ENCODE measurements around the gene ZNF423. TPM values are rescaled to one million over a fixed set of nuclear protein-coding genes. Genes with fewer than 3 reads are reported as not detected.
A peak's percentile ranks its signal among the peaks of the same experiment; 100 is the strongest.

Gene ZNF423
- total RNA-seq, 3 donors from 2014 or later = 0.03 TPM; not detected in 2

- no peaks in the 10 kb centered on the region for H3K9me3 Mint-ChIP-seq
- peaks cover 7% of the 10 kb centered on the region for H3K4me1 Mint-ChIP-seq (ENCODE audit: low read depth)
- peak; percentile 48 for DNase-seq
- H3K36me3 Mint-ChIP-seq (ENCODE audit: insufficient read depth) = no peaks in the 10 kb centered on the region
- peak; percentile 28 to 44 for ATAC-seq
- no peak overlapping the region for H3K4me3 Mint-ChIP-seq
- peaks cover 28% of the 10 kb centered on the region for H3K27me3 Mint-ChIP-seq (ENCODE audit: low read depth)
These were observed 2.5 kb upstream of the ZNF423 start for GRCh38 chr16:49858200-49859124.

GRCh38 chr16:49857423-49858181 is 1.7 kb upstream of the ZNF423 start:
- peak; percentile 22 for DNase-seq
- peak; percentile 3 to 16 for ATAC-seq
- Mint-ChIP-seq H3K27me3 (ENCODE audit: low read depth) (peaks cover 35% of the 10 kb centered on the region), H3K4me3 (peak overlapping the region; percentile 77), H3K36me3 (ENCODE audit: insufficient read depth) (no peaks in the 10 kb centered on the region), H3K4me1 (ENCODE audit: low read depth) (peaks cover 7% of the 10 kb centered on the region), H3K9me3 (no peaks in the 10 kb centered on the region)

GRCh38 chr16:49856672-49857330 is 889 bp upstream of the ZNF423 start:
- H3K27me3 Mint-ChIP-seq (ENCODE audit: low read depth) = peaks cover 42% of the 10 kb centered on the region

GRCh38 chr16:49855280-49855821 is 561 bp downstream of the ZNF423 start:
- DNase-seq (peak; percentile 52), ATAC-seq (peak; percentile 23 to 36)
- Mint-ChIP-seq H3K9me3 (no peaks in the 10 kb centered on the region), H3K36me3 (ENCODE audit: insufficient read depth) (no peaks in the 10 kb centered on the region), H3K4me1 (ENCODE audit: low read depth) (peaks cover 7% of the 10 kb centered on the region), H3K4me3 (peak overlapping the region; percentile 31), H3K27me3 (ENCODE audit: low read depth) (peaks cover 40% of the 10 kb centered on the region)

More at GRCh38 chr16:49856672-49857330, 889 bp upstream of the ZNF423 start:
- ATAC-seq (peak; percentile 13 to 19), DNase-seq (no peak)
- no peaks in the 10 kb centered on the region for H3K9me3 Mint-ChIP-seq
- H3K4me1 Mint-ChIP-seq (ENCODE audit: low read depth) = peaks cover 7% of the 10 kb centered on the region
- no peaks in the 10 kb centered on the region for H3K36me3 Mint-ChIP-seq (ENCODE audit: insufficient read depth)
- H3K4me3 Mint-ChIP-seq = peak overlapping the region; percentile 72

- Mint-ChIP-seq H3K27me3 (ENCODE audit: low read depth) (peaks cover 42% of the 10 kb centered on the region), H3K36me3 (ENCODE audit: insufficient read depth) (no peaks in the 10 kb centered on the region), H3K4me1 (ENCODE audit: low read depth) (peaks cover 7% of the 10 kb centered on the region), H3K9me3 (no peaks in the 10 kb centered on the region), H3K4me3 (no peak overlapping the region)
- peak; percentile 9 to 27 for ATAC-seq
- no peak for DNase-seq
These were observed 1.1 kb downstream of the ZNF423 start for GRCh38 chr16:49854796-49855203.

GRCh38 chr16:49854188-49854795 is 1.6 kb downstream of the ZNF423 start:
- Mint-ChIP-seq H3K36me3 (ENCODE audit: insufficient read depth) (no peaks in the 10 kb centered on the region), H3K27me3 (ENCODE audit: low read depth) (peaks cover 42% of the 10 kb centered on the region), H3K9me3 (no peaks in the 10 kb centered on the region), H3K4me3 (peak overlapping the region; percentile 70), H3K4me1 (ENCODE audit: low read depth) (peaks cover 4% of the 10 kb centered on the region)
- ATAC-seq (no peak), DNase-seq (no peak)

- ATAC-seq = no peak
- DNase-seq = no peak
- no peaks in the 10 kb centered on the region for H3K9me3 Mint-ChIP-seq
- H3K4me1 Mint-ChIP-seq (ENCODE audit: low read depth) = no peaks in the 10 kb centered on the region
- H3K27me3 Mint-ChIP-seq (ENCODE audit: low read depth) = peaks cover 37% of the 10 kb centered on the region
- H3K36me3 Mint-ChIP-seq (ENCODE audit: insufficient read depth) = no peaks in the 10 kb centered on the region
- no peak overlapping the region for H3K4me3 Mint-ChIP-seq
These were observed 3.6 kb downstream of the ZNF423 start for GRCh38 chr16:49852279-49852678.

GRCh38 chr16:49851468-49851787 is 4.5 kb downstream of the ZNF423 start:
- Mint-ChIP-seq H3K36me3 (ENCODE audit: insufficient read depth) (no peaks in the 10 kb centered on the region), H3K9me3 (no peaks in the 10 kb centered on the region)

GRCh38 chr16:49850558-49851467 is 5.1 kb downstream of the ZNF423 start:
- Mint-ChIP-seq H3K4me1 (ENCODE audit: low read depth) (no peaks in the 10 kb centered on the region), H3K9me3 (no peaks in the 10 kb centered on the region), H3K4me3 (no peak overlapping the region), H3K36me3 (ENCODE audit: insufficient read depth) (no peaks in the 10 kb centered on the region), H3K27me3 (ENCODE audit: low read depth) (peaks cover 45% of the 10 kb centered on the region)
- ATAC-seq = no peak
- no peak for DNase-seq

More at GRCh38 chr16:49851468-49851787, 4.5 kb downstream of the ZNF423 start:
- Mint-ChIP-seq H3K4me3 (no peak overlapping the region), H3K27me3 (ENCODE audit: low read depth) (peaks cover 44% of the 10 kb centered on the region), H3K4me1 (ENCODE audit: low read depth) (no peaks in the 10 kb centered on the region)
- no peak for DNase-seq
- no peak for ATAC-seq

- no peaks in the 10 kb centered on the region for H3K36me3 Mint-ChIP-seq (ENCODE audit: insufficient read depth)
- no peak for DNase-seq
- ATAC-seq = no peak
- no peaks in the 10 kb centered on the region for H3K4me1 Mint-ChIP-seq (ENCODE audit: low read depth)
- no peak overlapping the region for H3K4me3 Mint-ChIP-seq
- H3K9me3 Mint-ChIP-seq = no peaks in the 10 kb centered on the region
- peaks cover 46% of the 10 kb centered on the region for H3K27me3 Mint-ChIP-seq (ENCODE audit: low read depth)
These were observed 6.2 kb downstream of the ZNF423 start for GRCh38 chr16:49849754-49850108.

GRCh38 chr16:49849037-49849753 is 6.7 kb downstream of the ZNF423 start:
- DNase-seq (no peak), ATAC-seq (no peak)
- Mint-ChIP-seq H3K9me3 (no peaks in the 10 kb centered on the region), H3K27me3 (ENCODE audit: low read depth) (peaks cover 43% of the 10 kb centered on the region), H3K4me1 (ENCODE audit: low read depth) (no peaks in the 10 kb centered on the region), H3K36me3 (ENCODE audit: insufficient read depth) (no peaks in the 10 kb centered on the region), H3K4me3 (no peak overlapping the region)

- Mint-ChIP-seq H3K36me3 (ENCODE audit: insufficient read depth) (no peaks in the 10 kb centered on the region), H3K9me3 (no peaks in the 10 kb centered on the region), H3K4me1 (ENCODE audit: low read depth) (no peaks in the 10 kb centered on the region), H3K4me3 (no peak overlapping the region), H3K27me3 (ENCODE audit: low read depth) (peaks cover 37% of the 10 kb centered on the region)
- ATAC-seq (no peak), DNase-seq (no peak)
These were observed 7.4 kb downstream of the ZNF423 start for GRCh38 chr16:49848530-49848929.
